Muscle layer of colon (tissue), 2 donors: Measurements from ENCODE around the gene PRSS2.

Source experiments
- H3K27ac ChIP-seq: one replicate; pipeline ENCODE4 v1.7.0; 2013; ENCODE audit warnings: low read depth, mild to moderate bottlenecking, low read length, moderate library complexity
- H3K27me3 ChIP-seq, 2 donors: one replicate each; pipeline ENCODE4 v1.7.0; 2013; ENCODE audit warnings: low read length in 2 of 2, mild to moderate bottlenecking in 2 of 2; ENCODE audit not compliant: insufficient read depth in 2 of 2, control insufficient read depth in 1 of 2
- H3K36me3 ChIP-seq: one replicate; pipeline ENCODE4 v1.7.0; 2013; ENCODE audit warnings: mild to moderate bottlenecking, low read length; ENCODE audit not compliant: insufficient read depth
- H3K4me1 ChIP-seq: one replicate; pipeline ENCODE4 v1.7.0; 2013; ENCODE audit warnings: mild to moderate bottlenecking, low read length; ENCODE audit not compliant: insufficient read depth
- H3K4me3 ChIP-seq, 2 donors: one replicate each; pipeline ENCODE4 v1.7.0; 2013; ENCODE audit warnings: low read length in 2 of 2, low read depth in 1 of 2, mild to moderate bottlenecking in 1 of 2, moderate library complexity in 1 of 2
- H3K9ac ChIP-seq: one replicate; pipeline ENCODE4 v1.7.0; 2013; ENCODE audit warnings: low read length
- H3K9me3 ChIP-seq: one replicate; pipeline ENCODE4 v1.7.0; 2013; ENCODE audit warnings: mild to moderate bottlenecking, low read length
- donor health status: abdominal sarcoma.
- donor health status: Adenocarcinoma of cecum.

Gene PRSS2

GRCh38 chr7:142789441-142789840 lies 18.7 kb downstream of the PRSS2 start:
- H3K27me3 ChIP-seq, result no peaks in the 10 kb centered on the region

DNA sequence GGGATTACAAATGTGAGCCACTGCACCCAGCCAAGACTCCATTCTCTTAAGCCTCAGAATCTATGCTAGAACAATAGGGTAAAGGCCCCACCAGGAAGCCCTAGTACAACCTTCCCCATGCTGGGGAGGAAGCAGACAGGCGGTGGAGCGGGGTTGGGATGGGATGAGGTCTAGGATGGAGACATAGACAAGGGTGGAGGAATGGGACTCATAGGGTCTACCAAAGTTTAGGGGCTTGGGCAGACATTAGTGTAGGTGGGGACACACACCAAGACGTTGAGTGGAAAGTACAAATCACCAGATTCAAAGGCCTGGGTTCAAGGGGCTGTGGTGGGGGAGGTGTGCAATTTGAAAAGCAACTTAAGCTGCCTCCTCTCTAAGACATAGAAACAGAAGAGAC lies 19.3 kb downstream of the PRSS2 start:
- Histone ChIP-seq H3K9ac (no peak overlapping the region), H3K27me3 (peaks cover 0 to 2% of the 10 kb centered on the region in 2 donors), H3K36me3 (no peaks in the 10 kb centered on the region), H3K4me1 (no peaks in the 10 kb centered on the region), H3K9me3 (no peaks in the 10 kb centered on the region), H3K27ac (no peak overlapping the region), H3K4me3 (no peak overlapping the region)

More at GRCh38 chr7:142789441-142789840, 18.7 kb downstream of the PRSS2 start:
- no peak overlapping the region for H3K27ac ChIP-seq
- no peaks in the 10 kb centered on the region for H3K36me3 ChIP-seq
- H3K4me1 ChIP-seq, result no peaks in the 10 kb centered on the region
- H3K9ac ChIP-seq, result no peak overlapping the region
- no peaks in the 10 kb centered on the region for H3K9me3 ChIP-seq
- H3K4me3 ChIP-seq, result no peak overlapping the region

DNA sequence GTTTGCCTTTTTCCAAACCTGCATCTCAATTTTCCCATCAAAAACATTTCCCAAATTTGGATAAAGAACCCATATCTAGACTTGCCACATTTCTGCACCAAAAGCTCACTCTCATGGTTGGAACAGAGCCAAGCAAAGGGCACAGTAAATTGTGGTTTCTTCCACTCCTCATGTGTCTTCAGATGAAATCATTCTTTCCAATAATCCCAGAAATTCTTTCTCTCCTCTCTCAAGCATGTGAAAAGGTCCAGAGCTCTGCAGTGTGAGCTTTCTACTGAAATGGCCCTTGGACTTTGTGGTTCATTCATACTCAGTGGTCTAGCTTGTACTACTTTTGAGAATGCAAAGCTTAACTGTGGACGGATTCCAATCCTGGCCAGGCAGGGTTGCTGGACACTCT lies 19.8 kb downstream of the PRSS2 start:
- Histone ChIP-seq H3K36me3 (no peaks in the 10 kb centered on the region), H3K9ac (no peak overlapping the region), H3K9me3 (no peaks in the 10 kb centered on the region), H3K4me3 (no peak overlapping the region), H3K27me3 (peaks cover 4 to 7% of the 10 kb centered on the region in 2 donors), H3K4me1 (no peaks in the 10 kb centered on the region), H3K27ac (no peak overlapping the region)

DNA sequence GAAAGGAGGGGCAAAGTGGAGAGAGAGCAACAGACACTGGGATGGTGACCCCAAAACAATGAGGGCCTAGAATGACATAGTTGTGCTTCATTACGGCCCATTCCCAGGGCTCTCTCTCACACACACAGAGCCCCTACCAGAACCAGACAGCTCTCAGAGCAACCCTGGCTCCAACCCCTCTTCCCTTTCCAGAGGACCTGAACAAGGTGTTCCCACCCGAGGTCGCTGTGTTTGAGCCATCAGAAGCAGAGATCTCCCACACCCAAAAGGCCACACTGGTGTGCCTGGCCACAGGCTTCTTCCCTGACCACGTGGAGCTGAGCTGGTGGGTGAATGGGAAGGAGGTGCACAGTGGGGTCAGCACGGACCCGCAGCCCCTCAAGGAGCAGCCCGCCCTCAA lies 20.7 kb downstream of the PRSS2 start:
- Histone ChIP-seq H3K9me3 (no peaks in the 10 kb centered on the region), H3K27ac (no peak overlapping the region), H3K27me3 (peaks cover 4 to 17% of the 10 kb centered on the region in 2 donors), H3K4me3 (no peak overlapping the region), H3K36me3 (no peaks in the 10 kb centered on the region), H3K4me1 (no peaks in the 10 kb centered on the region), H3K9ac (no peak overlapping the region)

DNA sequence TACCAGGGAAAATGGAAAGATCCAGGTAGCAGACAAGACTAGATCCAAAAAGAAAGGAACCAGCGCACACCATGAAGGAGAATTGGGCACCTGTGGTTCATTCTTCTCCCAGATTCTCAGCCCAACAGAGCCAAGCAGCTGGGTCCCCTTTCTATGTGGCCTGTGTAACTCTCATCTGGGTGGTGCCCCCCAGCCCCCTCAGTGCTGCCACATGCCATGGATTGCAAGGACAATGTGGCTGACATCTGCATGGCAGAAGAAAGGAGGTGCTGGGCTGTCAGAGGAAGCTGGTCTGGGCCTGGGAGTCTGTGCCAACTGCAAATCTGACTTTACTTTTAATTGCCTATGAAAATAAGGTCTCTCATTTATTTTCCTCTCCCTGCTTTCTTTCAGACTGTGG lies 21.4 kb downstream of the PRSS2 start:
- no peak overlapping the region for H3K27ac ChIP-seq
- peaks cover 6 to 23% of the 10 kb centered on the region in 2 donors for H3K27me3 ChIP-seq

GRCh38 chr7:142792593-142792992 lies 21.8 kb downstream of the PRSS2 start:
- H3K9ac ChIP-seq, result no peak overlapping the region
- H3K27me3 ChIP-seq, result peaks cover 11 to 27% of the 10 kb centered on the region in 2 donors
- peaks cover 3% of the 10 kb centered on the region for H3K4me1 ChIP-seq
- H3K27ac ChIP-seq, result no peak overlapping the region
- no peaks in the 10 kb centered on the region for H3K9me3 ChIP-seq
- no peaks in the 10 kb centered on the region for H3K36me3 ChIP-seq
- H3K4me3 ChIP-seq, result no peak overlapping the region

More for the DNA sequence above, 21.4 kb downstream of the PRSS2 start:
- no peak overlapping the region for H3K4me3 ChIP-seq
- H3K9me3 ChIP-seq, result no peaks in the 10 kb centered on the region
- no peak overlapping the region for H3K9ac ChIP-seq
- H3K4me1 ChIP-seq, result no peaks in the 10 kb centered on the region
- H3K36me3 ChIP-seq, result no peaks in the 10 kb centered on the region

- Histone ChIP-seq H3K27me3 (peaks cover 17 to 33% of the 10 kb centered on the region in 2 donors), H3K4me3 (no peak overlapping the region), H3K36me3 (no peaks in the 10 kb centered on the region), H3K9me3 (no peaks in the 10 kb centered on the region), H3K9ac (no peak overlapping the region), H3K27ac (no peak overlapping the region), H3K4me1 (peaks cover 9% of the 10 kb centered on the region)
Observed at GRCh38 chr7:142793156-142793555, 22.4 kb downstream of the PRSS2 start.

- Histone ChIP-seq H3K9ac (no peak overlapping the region), H3K36me3 (no peaks in the 10 kb centered on the region), H3K4me3 (no peak overlapping the region), H3K27ac (no peak overlapping the region), H3K9me3 (no peaks in the 10 kb centered on the region), H3K4me1 (peaks cover 9% of the 10 kb centered on the region), H3K27me3 (peaks cover 20 to 41% of the 10 kb centered on the region in 2 donors)
Observed at GRCh38 chr7:142795339-142795863, 24.6 kb downstream of the PRSS2 start.

GRCh38 chr7:142796001-142796500 lies 25.3 kb downstream of the PRSS2 start:
- no peak overlapping the region for H3K9ac ChIP-seq
- H3K4me3 ChIP-seq, result no peak overlapping the region
- peaks cover 20 to 41% of the 10 kb centered on the region in 2 donors for H3K27me3 ChIP-seq
- no peaks in the 10 kb centered on the region for H3K36me3 ChIP-seq
- no peaks in the 10 kb centered on the region for H3K9me3 ChIP-seq
- no peak overlapping the region for H3K27ac ChIP-seq
- H3K4me1 ChIP-seq, result peaks cover 9% of the 10 kb centered on the region

DNA sequence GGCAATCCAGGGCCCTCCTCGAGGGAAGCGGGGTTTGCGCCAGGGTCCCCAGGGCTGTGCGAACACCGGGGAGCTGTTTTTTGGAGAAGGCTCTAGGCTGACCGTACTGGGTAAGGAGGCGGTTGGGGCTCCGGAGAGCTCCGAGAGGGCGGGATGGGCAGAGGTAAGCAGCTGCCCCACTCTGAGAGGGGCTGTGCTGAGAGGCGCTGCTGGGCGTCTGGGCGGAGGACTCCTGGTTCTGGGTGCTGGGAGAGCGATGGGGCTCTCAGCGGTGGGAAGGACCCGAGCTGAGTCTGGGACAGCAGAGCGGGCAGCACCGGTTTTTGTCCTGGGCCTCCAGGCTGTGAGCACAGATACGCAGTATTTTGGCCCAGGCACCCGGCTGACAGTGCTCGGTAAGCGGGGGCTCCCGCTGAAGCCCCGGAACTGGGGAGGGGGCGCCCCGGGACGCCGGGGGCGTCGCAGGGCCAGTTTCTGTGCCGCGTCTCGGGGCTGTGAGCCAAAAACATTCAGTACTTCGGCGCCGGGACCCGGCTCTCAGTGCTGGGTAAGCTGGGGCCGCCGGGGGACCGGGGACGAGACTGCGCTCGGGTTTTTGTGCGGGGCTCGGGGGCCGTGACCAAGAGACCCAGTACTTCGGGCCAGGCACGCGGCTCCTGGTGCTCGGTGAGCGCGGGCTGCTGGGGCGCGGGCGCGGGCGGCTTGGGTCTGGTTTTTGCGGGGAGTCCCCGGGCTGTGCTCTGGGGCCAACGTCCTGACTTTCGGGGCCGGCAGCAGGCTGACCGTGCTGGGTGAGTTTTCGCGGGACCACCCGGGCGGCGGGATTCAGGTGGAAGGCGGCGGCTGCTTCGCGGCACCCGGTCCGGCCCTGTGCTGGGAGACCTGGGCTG lies 26.0 kb downstream of the PRSS2 start:
- Histone ChIP-seq H3K4me3 (peak overlapping the region; percentile 33 to 58), H3K9me3 (no peaks in the 10 kb centered on the region), H3K36me3 (no peaks in the 10 kb centered on the region), H3K9ac (no peak overlapping the region), H3K27me3 (peaks cover 20 to 41% of the 10 kb centered on the region in 2 donors), H3K27ac (no peak overlapping the region), H3K4me1 (peaks cover 9% of the 10 kb centered on the region)

GRCh38 chr7:142797391-142798377 lies 26.9 kb downstream of the PRSS2 start:
- Histone ChIP-seq H3K4me3 (peak overlapping the region; percentile 33 to 58), H3K36me3 (no peaks in the 10 kb centered on the region), H3K9me3 (no peaks in the 10 kb centered on the region), H3K27me3 (peaks cover 20 to 41% of the 10 kb centered on the region in 2 donors), H3K27ac (no peak overlapping the region), H3K9ac (peak overlapping the region; percentile 15), H3K4me1 (peaks cover 9% of the 10 kb centered on the region)
